ENCODE measurements around the gene TDRD3.
A peak's percentile ranks its signal among the peaks of the same experiment; 100 is the strongest.

The TDRD3 gene

DNA sequence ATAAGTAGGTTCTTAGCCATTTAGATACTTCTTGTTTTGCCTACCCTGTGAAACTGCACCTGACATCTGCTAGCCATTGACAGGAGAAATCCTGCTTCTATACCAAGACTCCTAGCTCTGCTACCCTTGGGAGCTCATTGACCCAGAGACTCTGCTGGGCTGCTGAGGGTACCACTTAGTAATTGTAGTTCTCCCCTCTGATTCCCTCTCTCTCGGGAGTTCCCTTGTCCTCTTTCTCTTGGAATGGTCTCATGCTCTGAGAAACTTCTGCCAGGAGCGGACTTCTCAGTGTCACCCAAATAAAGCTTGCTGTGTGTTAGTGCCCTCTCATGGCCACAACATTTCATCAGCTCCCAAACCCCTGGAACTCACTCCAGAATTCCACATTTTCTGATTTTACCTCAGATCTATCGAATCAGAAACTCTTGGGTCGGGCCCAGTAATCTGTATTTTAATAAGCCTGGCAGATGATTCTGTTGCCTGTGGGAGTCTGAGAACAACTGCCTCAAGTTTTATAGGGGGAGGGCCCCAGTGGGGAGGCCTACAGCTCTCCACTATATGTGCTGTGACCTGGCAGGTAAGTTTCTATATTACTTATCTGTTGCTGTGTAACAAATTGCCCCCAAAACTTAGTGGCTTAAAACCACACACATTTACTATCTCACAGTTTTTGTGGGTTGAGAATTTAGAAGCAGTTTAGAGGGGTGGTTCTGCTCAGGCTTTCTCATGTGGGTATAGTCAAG is 221.1 kb downstream of the TDRD3 start:
- TF ChIP-seq TEAD4 (IDR thresholded peaks at IDR 0.05): no peak
- peak; percentile 58; the same call in 1 of the 2 replicates for TF ChIP-seq RAD21 (IDR thresholded peaks at IDR 0.05; ENCODE audit: low read depth)

DNA sequence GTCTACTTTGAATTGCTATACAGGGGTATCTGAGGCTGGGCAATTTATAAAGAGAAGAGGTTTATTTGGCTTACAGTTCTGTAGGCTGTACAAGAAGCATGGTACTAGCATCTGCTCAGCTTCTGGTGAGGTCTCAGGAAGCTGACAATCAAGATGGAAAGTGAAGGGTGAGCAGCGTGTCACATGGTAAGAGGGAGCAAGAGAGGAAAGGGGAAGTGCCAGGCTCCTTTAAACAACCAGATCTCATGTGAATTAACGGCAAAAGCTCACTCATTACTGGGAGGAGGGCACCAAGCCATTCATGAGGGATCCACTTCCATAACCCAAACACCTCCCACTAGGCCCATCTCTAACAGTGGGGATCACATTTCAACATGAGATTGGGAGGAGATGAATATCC is 222.4 kb downstream of the TDRD3 start:
- TF ChIP-seq EGR1 (IDR thresholded peaks at IDR 0.05): no peak
- TF ChIP-seq CEBPB (IDR thresholded peaks at IDR 0.05): no peak
- no peak for TF ChIP-seq NFIC (IDR thresholded peaks at IDR 0.05)
- TF ChIP-seq ZBTB7A (IDR thresholded peaks at IDR 0.05; ENCODE audit: low read depth): no peak
- TF ChIP-seq TAF1 (IDR thresholded peaks at IDR 0.05; ENCODE audit: low read depth): no peak
- no peak for TF ChIP-seq EP300 (IDR thresholded peaks at IDR 0.05; ENCODE audit: borderline replicate concordance)
- no peak for TF ChIP-seq YY1 (IDR thresholded peaks at IDR 0.05; ENCODE audit: low read depth)
- TF ChIP-seq TEAD4 (IDR thresholded peaks at IDR 0.05): no peak
- TF ChIP-seq RAD21 (IDR thresholded peaks at IDR 0.05; ENCODE audit: low read depth): no peak
- TF ChIP-seq, protein P1, sequence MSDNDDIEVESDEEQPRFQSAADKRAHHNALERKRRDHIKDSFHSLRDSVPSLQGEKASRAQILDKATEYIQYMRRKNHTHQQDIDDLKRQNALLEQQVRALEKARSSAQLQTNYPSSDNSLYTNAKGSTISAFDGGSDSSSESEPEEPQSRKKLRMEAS (IDR thresholded peaks at IDR 0.05): no peak
- TF ChIP-seq, protein P2, sequence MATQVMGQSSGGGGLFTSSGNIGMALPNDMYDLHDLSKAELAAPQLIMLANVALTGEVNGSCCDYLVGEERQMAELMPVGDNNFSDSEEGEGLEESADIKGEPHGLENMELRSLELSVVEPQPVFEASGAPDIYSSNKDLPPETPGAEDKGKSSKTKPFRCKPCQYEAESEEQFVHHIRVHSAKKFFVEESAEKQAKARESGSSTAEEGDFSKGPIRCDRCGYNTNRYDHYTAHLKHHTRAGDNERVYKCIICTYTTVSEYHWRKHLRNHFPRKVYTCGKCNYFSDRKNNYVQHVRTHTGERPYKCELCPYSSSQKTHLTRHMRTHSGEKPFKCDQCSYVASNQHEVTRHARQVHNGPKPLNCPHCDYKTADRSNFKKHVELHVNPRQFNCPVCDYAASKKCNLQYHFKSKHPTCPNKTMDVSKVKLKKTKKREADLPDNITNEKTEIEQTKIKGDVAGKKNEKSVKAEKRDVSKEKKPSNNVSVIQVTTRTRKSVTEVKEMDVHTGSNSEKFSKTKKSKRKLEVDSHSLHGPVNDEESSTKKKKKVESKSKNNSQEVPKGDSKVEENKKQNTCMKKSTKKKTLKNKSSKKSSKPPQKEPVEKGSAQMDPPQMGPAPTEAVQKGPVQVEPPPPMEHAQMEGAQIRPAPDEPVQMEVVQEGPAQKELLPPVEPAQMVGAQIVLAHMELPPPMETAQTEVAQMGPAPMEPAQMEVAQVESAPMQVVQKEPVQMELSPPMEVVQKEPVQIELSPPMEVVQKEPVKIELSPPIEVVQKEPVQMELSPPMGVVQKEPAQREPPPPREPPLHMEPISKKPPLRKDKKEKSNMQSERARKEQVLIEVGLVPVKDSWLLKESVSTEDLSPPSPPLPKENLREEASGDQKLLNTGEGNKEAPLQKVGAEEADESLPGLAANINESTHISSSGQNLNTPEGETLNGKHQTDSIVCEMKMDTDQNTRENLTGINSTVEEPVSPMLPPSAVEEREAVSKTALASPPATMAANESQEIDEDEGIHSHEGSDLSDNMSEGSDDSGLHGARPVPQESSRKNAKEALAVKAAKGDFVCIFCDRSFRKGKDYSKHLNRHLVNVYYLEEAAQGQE (IDR thresholded peaks at IDR 0.05; ENCODE audit: low read depth): no peak
- no peak for TF ChIP-seq TCF12 (IDR thresholded peaks at IDR 0.05; ENCODE audit: low read depth)
- TF ChIP-seq, protein P3, sequence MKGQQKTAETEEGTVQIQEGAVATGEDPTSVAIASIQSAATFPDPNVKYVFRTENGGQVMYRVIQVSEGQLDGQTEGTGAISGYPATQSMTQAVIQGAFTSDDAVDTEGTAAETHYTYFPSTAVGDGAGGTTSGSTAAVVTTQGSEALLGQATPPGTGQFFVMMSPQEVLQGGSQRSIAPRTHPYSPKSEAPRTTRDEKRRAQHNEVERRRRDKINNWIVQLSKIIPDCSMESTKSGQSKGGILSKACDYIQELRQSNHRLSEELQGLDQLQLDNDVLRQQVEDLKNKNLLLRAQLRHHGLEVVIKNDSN (IDR thresholded peaks at IDR 0.05): no peak
- no peak for TF ChIP-seq CREB1 (IDR thresholded peaks at IDR 0.05; ENCODE audit: low read depth)
- no peak for TF ChIP-seq FOXM1 (IDR thresholded peaks at IDR 0.05; ENCODE audit: borderline replicate concordance, low read depth)

DNA sequence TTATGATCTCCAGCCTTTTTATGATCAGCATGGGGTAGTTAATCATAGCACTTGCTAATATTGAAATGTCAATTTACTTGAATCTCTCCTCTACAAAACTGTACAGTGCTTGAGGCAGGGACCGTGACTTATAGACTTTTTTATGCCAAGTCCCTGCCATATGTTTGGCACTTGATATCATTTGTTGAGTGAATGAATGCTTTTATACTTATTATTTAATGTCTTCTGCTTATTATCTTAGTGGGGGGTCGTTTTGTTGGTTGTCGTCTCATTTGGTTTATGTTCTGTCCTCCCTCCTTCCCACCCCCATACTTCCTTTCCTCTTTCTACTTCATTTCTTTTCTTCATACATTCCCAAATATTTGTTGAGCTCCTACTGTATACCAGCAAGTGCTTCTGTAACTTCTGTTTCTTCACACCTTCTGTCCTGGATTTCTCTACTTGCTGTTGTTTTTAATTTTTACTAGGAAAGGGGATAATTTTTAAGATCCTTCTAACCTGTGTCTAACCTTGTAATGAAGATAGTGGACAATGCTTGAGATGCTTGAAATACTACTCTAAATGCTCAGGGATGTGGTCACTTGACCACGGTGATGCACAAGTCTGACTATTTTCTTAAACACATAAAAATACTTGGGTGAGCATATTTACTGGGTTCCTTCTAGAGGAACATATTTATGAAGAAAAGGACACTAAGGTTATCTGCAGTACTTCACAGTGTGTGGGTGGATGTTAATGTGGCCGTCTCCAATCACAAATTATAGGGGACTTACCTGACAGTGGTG is 223.8 kb downstream of the TDRD3 start:
- TF ChIP-seq YY1 (IDR thresholded peaks at IDR 0.05; ENCODE audit: low read depth) (no peak), EP300 (IDR thresholded peaks at IDR 0.05; ENCODE audit: borderline replicate concordance) (no peak)

DNA sequence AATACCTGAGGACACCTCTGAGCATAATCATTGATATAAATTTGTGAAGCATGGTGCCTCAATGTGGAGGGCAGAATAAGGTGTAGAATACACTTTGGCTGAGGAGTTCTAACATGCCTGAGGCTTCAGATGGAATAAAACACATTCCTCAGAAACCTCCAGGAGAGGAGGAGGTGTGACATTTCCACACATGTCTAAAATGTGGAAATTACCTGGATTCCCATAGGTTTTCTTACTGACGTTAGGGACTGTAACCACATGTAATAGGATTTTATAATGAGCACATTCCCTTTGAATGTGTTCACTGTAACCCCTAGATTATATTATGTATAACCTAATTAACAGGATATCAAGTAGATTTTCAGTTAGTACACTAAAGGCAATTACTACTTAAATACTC is 226.1 kb downstream of the TDRD3 start:
- TF ChIP-seq ZBTB7A (IDR thresholded peaks at IDR 0.05; ENCODE audit: low read depth) (no peak), EGR1 (IDR thresholded peaks at IDR 0.05) (no peak), TAF1 (IDR thresholded peaks at IDR 0.05; ENCODE audit: low read depth) (no peak), TEAD4 (IDR thresholded peaks at IDR 0.05) (no peak), FOXM1 (IDR thresholded peaks at IDR 0.05; ENCODE audit: borderline replicate concordance, low read depth) (no peak), CREB1 (IDR thresholded peaks at IDR 0.05; ENCODE audit: low read depth) (no peak), TCF12 (IDR thresholded peaks at IDR 0.05; ENCODE audit: low read depth) (no peak), NFIC (IDR thresholded peaks at IDR 0.05) (no peak), YY1 (IDR thresholded peaks at IDR 0.05; ENCODE audit: low read depth) (no peak), RAD21 (IDR thresholded peaks at IDR 0.05; ENCODE audit: low read depth) (no peak), EP300 (IDR thresholded peaks at IDR 0.05; ENCODE audit: borderline replicate concordance) (no peak), CEBPB (IDR thresholded peaks at IDR 0.05) (no peak)
- TF ChIP-seq, protein P2 (IDR thresholded peaks at IDR 0.05; ENCODE audit: low read depth): no peak
- TF ChIP-seq, protein P3 (IDR thresholded peaks at IDR 0.05): no peak
- TF ChIP-seq, protein P1 (IDR thresholded peaks at IDR 0.05): no peak
